ENCODE results near the gene IMPA2. TPM values are rescaled to one million over a fixed set of nuclear protein-coding genes. Genes with fewer than 3 reads are reported as not detected.
"Not testable (repeated sequence)": the region's sequence is repeated elsewhere in the genome, so short reads cannot be mapped to it uniquely, and the experiment has no call there.

Gene IMPA2
- total and polyA plus RNA-seq, 2 of the 8 experiments (the other 6 are each of a cell fraction or from before 2014, with no cell fraction given): 102 to 140 TPM

DNA sequence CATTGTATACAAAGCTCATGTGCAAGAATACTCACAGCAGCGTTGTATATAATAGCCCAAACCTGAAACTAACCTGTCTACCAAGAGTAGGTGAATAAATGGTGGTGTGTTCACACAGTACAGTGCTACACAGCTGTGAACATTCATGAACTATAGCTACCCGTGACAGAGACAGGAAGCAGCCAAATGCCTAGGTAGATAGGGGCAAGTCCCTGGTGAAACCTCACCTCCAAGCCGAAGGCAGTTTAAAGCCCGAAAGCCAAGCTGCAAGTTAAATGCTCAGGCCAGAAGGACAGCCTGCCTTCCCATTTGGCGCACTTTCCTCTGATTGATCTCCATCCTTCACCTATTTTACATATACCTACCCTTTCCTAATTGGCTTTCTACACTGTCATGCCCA, 36.5 kb upstream of the IMPA2 start (continued):
- TF ChIP-seq HDAC2 (IDR thresholded peaks at IDR 0.05; ENCODE audit: borderline replicate concordance in 1 of 2, low read depth in 2 of 2, low read length in 2 of 2) (no peak), TAF1 (IDR thresholded peaks at IDR 0.05; ENCODE audit: low read depth, low read length) (no peak), RNF2 (IDR thresholded peaks at IDR 0.05; ENCODE audit: borderline replicate concordance, low read depth, low read length, missing control alignments, poor library complexity, severe bottlenecking) (no peak), SIRT6 (IDR thresholded peaks at IDR 0.05; ENCODE audit: low read length) (no peak), CBX8 (IDR thresholded peaks at IDR 0.05; ENCODE audit: borderline replicate concordance, low read depth, low read length) (no peak)

DNA sequence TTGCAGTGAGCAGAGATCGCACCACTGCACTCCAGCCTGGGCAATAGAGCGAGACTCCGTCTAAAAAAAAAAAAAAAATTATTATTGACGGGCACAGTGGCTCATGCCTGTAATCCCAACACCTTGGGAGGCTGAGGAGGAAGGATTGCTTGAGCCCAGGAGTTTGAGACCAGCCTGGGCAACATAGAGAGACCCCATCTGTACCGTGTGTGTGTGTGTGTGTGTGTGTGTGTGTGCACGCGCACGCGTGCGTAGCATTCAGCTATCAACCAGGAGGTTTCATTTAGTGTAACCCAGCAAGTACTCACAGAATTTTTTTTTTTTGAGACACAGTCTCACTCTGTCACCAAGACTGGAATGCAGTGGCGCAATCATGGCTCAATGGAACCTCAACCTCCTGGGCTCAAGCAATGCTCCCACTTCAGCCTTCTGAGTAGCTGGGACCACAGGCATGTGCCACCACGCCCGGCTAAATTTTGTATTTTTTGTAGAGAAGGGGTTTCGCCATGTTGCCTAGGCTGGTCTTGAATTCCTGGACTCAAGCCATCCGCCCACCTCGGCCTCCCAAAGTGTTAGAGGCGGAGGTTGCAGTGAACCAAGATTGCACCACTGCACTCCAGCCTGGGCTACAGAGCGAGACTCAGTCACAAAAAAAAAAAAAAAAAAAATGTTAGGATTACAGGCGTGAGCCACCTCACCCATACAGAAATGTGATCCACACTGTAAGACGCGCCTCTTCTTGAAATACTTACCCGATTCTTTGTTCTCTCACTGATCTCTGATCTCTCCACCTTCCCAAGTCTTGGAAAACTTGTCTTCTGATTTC, 35.3 kb upstream of the IMPA2 start:
- H3K4me1 ChIP-seq (replicated peaks in 1 of 4; ENCODE audit: control insufficient read depth in 3 of 4, insufficient read depth in 4 of 4, low read length in 3 of 4); H3K9me3 ChIP-seq (ENCODE audit: insufficient read depth in 2 of 2, low read depth in 1 of 2, low read length in 1 of 2); H3K79me1 ChIP-seq (ENCODE audit: low read depth, low read length); H3K9ac ChIP-seq (replicated peaks in 1 of 4; ENCODE audit: extremely low read depth in 1 of 4, low read depth in 3 of 4, low read length in 3 of 4); H4K5ac ChIP-seq (ENCODE audit: insufficient read length, low read depth, low read length); H3K4me3 ChIP-seq (ENCODE audit: extremely low read depth in 1 of 4, insufficient read depth in 2 of 4, low read depth in 3 of 4, low read length in 4 of 4); H2BK15ac ChIP-seq (ENCODE audit: low read length); FAIRE-seq; H3K27me3 ChIP-seq (replicated peaks in 1 of 4; ENCODE audit: control insufficient read depth in 3 of 4, extremely low read depth in 1 of 4, insufficient read depth in 3 of 4, low read length in 3 of 4); H2BK20ac ChIP-seq (ENCODE audit: low read length); H3K4ac ChIP-seq (replicated peaks; ENCODE audit: insufficient read length, low read depth, low read length); H4K91ac ChIP-seq (replicated peaks; ENCODE audit: insufficient read length, low read length); H4K8ac ChIP-seq (ENCODE audit: extremely low read depth, insufficient read depth, low read length); H3K18ac ChIP-seq (ENCODE audit: extremely low read depth, low read length); H4K20me1 ChIP-seq (replicated peaks in 1 of 2; ENCODE audit: control insufficient read depth in 1 of 2, insufficient read depth in 2 of 2, low read length in 2 of 2); H3K23ac ChIP-seq (ENCODE audit: insufficient read length); H3K27ac ChIP-seq (ENCODE audit: low read depth, low read length); H2AK5ac ChIP-seq (ENCODE audit: low read depth, low read length); H3K14ac ChIP-seq (ENCODE audit: insufficient read length); H3K79me2 ChIP-seq (ENCODE audit: control insufficient read depth in 1 of 2, insufficient read depth in 2 of 2, low read length in 2 of 2); DNase-seq (ENCODE audit: low read depth in 1 of 2, low spot score in 2 of 2); H2BK120ac ChIP-seq (replicated peaks; ENCODE audit: low read depth, low read length); H2AFZ ChIP-seq (ENCODE audit: low read length); H3K56ac ChIP-seq (replicated peaks; ENCODE audit: insufficient read length, low read depth, low read length); H3K23me2 ChIP-seq (ENCODE audit: low read depth, low read length); H2BK5ac ChIP-seq (ENCODE audit: low read depth, low read length); H3K36me3 ChIP-seq (ENCODE audit: control insufficient read depth in 2 of 4, insufficient read depth in 4 of 4, low read length in 3 of 4): not testable (repeated sequence)
- 92% methylated on average over 18 of the region's 22 CpGs; no CpG with 5 or more reads in 1 of the 2 experiments for WGBS, 2 experiments (ENCODE audit: extremely low coverage in 1 of 2, insufficient coverage in 1 of 2, insufficient read length in 1 of 2, insufficient replicate concordance in 2 of 2, low coverage in 1 of 2, low lambda C conversion rate in 2 of 2, missing lambda C conversion rate in 1 of 2)
- POLR2A ChIA-PET (ENCODE audit: partially characterized antibody): interaction anchor here (0.7 to 5.7 kb wide), 10 partner anchors 9 to 195 kb away, joined by 3 to 29 read pairs (median 4); partner anchors contain the start of gene IMPA2
- Histone ChIP-seq H3K4me2 (ENCODE audit: insufficient read depth in 1 of 2, low read depth in 2 of 2, low read length in 2 of 2) (peak overlapping the region in 1 of 2 experiments; percentile 58; a peak in 1 of 4 replicates), H2BK12ac (ENCODE audit: low read depth, low read length) (peak overlapping the region; percentile 14; the same call in 1 of the 2 replicates)
- CTCF ChIA-PET (ENCODE audit: partially characterized antibody): interaction anchor here (0.7 to 22.3 kb wide), 9 partner anchors 10 to 235 kb away, joined by 3 to 471 read pairs (median 5); no protein-coding TSS in a partner anchor

Measured in H1 (cell line).